Measurements from ENCODE around the gene HRH3. TPM values are rescaled to one million over a fixed set of nuclear protein-coding genes. Genes with fewer than 3 reads are reported as not detected.

The HRH3 gene
- total and polyA plus RNA-seq, 7 donors = not detected

GRCh38 chr20:62193079-62194025 lies 26.7 kb downstream of the HRH3 start:
- no peak for DNase-seq
- Histone ChIP-seq H3K4me1 (no peaks in the 10 kb centered on the region), H3K4me3 (no peak overlapping the region), H3K36me3 (peaks cover 10 to 75% (median 16%) of the 10 kb centered on the region in 4 donors), H3K9me3 (no peaks in the 10 kb centered on the region), H3K27ac (no peak overlapping the region), H3K27me3 (no peaks in the 10 kb centered on the region)
- no peak for TF ChIP-seq EP300 (IDR thresholded peaks at IDR 0.05)
- no peak for TF ChIP-seq CTCF (IDR thresholded peaks at IDR 0.05)
- intact Hi-C loops (cut with DNase I) = no loop called here
- WGBS, 2 donors = 93 to 94% methylated on average over 29 of the region's 29 CpGs

DNA sequence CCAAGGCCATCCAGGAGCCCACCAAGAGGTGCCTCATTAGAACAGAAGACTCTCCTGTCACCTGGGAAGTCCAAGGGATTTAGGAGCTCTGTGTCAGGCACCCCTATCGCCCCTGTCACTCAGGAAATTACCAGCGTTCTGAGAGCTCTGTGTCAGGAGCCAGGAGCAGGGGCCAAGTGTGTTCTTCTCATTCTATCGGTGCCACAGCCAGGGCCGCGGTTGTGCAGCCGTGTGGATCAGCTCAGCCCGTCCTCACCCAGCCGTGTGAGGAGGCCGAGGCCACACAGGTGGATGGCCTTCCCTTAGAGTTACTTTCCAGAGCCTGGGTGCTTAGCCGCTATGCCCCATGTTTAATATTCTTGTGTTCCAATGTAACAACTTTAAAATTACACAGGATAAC lies 27.4 kb downstream of the HRH3 start:
- TF ChIP-seq CTCF (IDR thresholded peaks at IDR 0.05) = no peak
- no peak for TF ChIP-seq POLR2A (IDR thresholded peaks at IDR 0.05)
- TF ChIP-seq POLR2AphosphoS5 (IDR thresholded peaks at IDR 0.05) = no peak
- TF ChIP-seq EP300 (IDR thresholded peaks at IDR 0.05) = no peak
- 94% methylated on average over 10 of the region's 10 CpGs for WGBS, 2 donors
- no peaks in the 10 kb centered on the region for H3K4me1 ChIP-seq
- DNase-seq = no peak
- no peaks in the 10 kb centered on the region for H3K9me3 ChIP-seq
- no peak overlapping the region for H3K4me3 ChIP-seq
- H3K27ac ChIP-seq = no peak overlapping the region
- H3K36me3 ChIP-seq = peaks cover 3 to 68% (median 8%) of the 10 kb centered on the region in 4 donors
- intact Hi-C loops (cut with DNase I) = no loop called here
- H3K27me3 ChIP-seq = no peaks in the 10 kb centered on the region

GRCh38 chr20:62191781-62192559 lies 28.1 kb downstream of the HRH3 start:
- intact Hi-C loops (cut with DNase I) = no loop called here
- WGBS, 2 donors = 90 to 91% methylated on average over 14 of the region's 14 CpGs
- H3K4me3 ChIP-seq = no peak overlapping the region
- no peaks in the 10 kb centered on the region for H3K4me1 ChIP-seq
- no peaks in the 10 kb centered on the region for H3K9me3 ChIP-seq
- H3K27me3 ChIP-seq = no peaks in the 10 kb centered on the region
- no peak for TF ChIP-seq POLR2AphosphoS5 (IDR thresholded peaks at IDR 0.05)
- TF ChIP-seq POLR2A (IDR thresholded peaks at IDR 0.05) = no peak
- no peak for TF ChIP-seq EP300 (IDR thresholded peaks at IDR 0.05)
- no peak for TF ChIP-seq CTCF (IDR thresholded peaks at IDR 0.05)
- no peak overlapping the region for H3K27ac ChIP-seq
- DNase-seq = no peak
- H3K36me3 ChIP-seq = peaks cover 0 to 62% (median 5%) of the 10 kb centered on the region in 4 donors

DNA sequence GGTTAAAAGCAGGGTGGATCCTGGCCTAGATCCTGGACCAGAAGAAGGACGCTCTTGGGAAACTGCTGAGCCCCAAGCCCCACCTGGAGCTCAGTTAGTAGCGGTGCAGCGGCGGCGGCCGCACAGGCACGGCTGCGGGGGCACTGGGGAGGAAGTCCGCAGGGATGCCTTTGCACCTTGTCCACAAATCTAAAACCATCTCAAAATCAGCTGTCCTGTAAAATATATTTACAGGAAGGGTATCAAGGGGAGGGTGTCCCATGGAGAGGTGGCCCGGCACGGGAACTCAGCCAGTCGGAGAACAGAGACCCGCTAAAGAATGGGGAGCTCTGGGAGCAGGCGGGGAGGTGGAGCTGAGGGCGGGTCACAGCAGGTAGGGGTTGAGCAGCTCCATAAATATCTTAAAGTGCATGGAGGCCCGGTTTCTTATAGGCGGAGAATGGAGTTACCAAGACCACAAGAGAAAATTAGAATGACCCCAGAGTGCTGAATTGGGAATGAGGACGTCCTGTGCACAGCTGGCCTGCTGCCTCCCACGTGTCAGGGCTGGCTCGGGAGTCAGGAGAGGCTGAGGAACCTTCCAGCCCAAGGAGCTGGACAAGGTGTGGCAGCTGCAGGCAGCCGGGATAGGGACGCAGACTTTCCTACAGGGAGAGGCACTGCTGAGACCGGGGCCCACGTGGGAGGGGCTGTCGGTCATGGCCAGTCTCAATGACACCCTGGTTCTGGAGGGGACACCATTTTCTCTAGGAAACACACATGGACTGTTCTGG lies 29.3 kb downstream of the HRH3 start:
- DNase-seq = no peak
- Histone ChIP-seq H3K4me3 (no peak overlapping the region), H3K36me3 (peaks cover 0 to 50% (median 4%) of the 10 kb centered on the region in 4 donors), H3K9me3 (no peaks in the 10 kb centered on the region), H3K27ac (no peak overlapping the region), H3K27me3 (no peaks in the 10 kb centered on the region), H3K4me1 (no peaks in the 10 kb centered on the region)
- TF ChIP-seq POLR2AphosphoS5 (IDR thresholded peaks at IDR 0.05) (no peak), EP300 (IDR thresholded peaks at IDR 0.05) (no peak), POLR2A (IDR thresholded peaks at IDR 0.05) (no peak)
- intact Hi-C loops (cut with DNase I) = no loop called here
- 91 to 93% methylated on average over 25 of the region's 25 CpGs for WGBS, 2 donors
